Endothelial cell (in vitro differentiated cells): ENCODE results near the gene EHBP1. TPM values are rescaled to one million over a fixed set of nuclear protein-coding genes. Genes with fewer than 3 reads are reported as not detected.

Experiments used
- DNase-seq: peaks from one replicate; pipeline ENCODE4 v3.0.0; 2021; ENCODE audit warnings: low spot score
- H3K27ac Mint-ChIP-seq: one replicate; pipeline ENCODE4 v1.8.0; 2021; ENCODE audit warnings: mixed read lengths, inconsistent platforms; ENCODE audit not compliant: unreplicated experiment
- H3K27me3 Mint-ChIP-seq: one replicate; pipeline ENCODE4 v1.8.0; 2021; ENCODE audit warnings: mild to moderate bottlenecking, moderate library complexity, mixed read lengths, inconsistent platforms; ENCODE audit not compliant: unreplicated experiment
- H3K36me3 Mint-ChIP-seq: one replicate; pipeline ENCODE4 v1.8.0; 2021; ENCODE audit warnings: mild to moderate bottlenecking, low read depth, mixed read lengths, inconsistent platforms; ENCODE audit not compliant: unreplicated experiment
- H3K4me1 Mint-ChIP-seq: one replicate; pipeline ENCODE4 v1.8.0; 2021; ENCODE audit warnings: mild to moderate bottlenecking, mixed read lengths, inconsistent platforms; ENCODE audit not compliant: unreplicated experiment
- H3K4me3 Mint-ChIP-seq: one replicate; pipeline ENCODE4 v1.8.0; 2021; ENCODE audit warnings: mild to moderate bottlenecking, mixed read lengths, inconsistent platforms; ENCODE audit not compliant: unreplicated experiment
- H3K9me3 Mint-ChIP-seq: one replicate; pipeline ENCODE4 v1.8.0; 2021; ENCODE audit warnings: mixed read lengths, inconsistent platforms; ENCODE audit not compliant: unreplicated experiment
- CTCF ChIP-seq: fragments of 200-600 bp; sonication (generic); IDR thresholded peaks from one replicate; pipeline ENCODE4 v1.5.0; 2021; ENCODE audit warnings: antibody characterized with exemption; ENCODE audit not compliant: unreplicated experiment
- total RNA-seq: library from RNA; stranded (reverse); fragmentation: NEBNext Ultra II Directional; extraction: Animal tissue kit (Norgen Biotek cat#: 25700); gene quantifications from one replicate; pipeline ENCODE4 v1.2.1, GENCODE V29; 2021; ENCODE audit not compliant: unreplicated experiment

EHBP1 gene
- total RNA-seq, 1 donor from 2014 or later: 54.4 TPM

DNA sequence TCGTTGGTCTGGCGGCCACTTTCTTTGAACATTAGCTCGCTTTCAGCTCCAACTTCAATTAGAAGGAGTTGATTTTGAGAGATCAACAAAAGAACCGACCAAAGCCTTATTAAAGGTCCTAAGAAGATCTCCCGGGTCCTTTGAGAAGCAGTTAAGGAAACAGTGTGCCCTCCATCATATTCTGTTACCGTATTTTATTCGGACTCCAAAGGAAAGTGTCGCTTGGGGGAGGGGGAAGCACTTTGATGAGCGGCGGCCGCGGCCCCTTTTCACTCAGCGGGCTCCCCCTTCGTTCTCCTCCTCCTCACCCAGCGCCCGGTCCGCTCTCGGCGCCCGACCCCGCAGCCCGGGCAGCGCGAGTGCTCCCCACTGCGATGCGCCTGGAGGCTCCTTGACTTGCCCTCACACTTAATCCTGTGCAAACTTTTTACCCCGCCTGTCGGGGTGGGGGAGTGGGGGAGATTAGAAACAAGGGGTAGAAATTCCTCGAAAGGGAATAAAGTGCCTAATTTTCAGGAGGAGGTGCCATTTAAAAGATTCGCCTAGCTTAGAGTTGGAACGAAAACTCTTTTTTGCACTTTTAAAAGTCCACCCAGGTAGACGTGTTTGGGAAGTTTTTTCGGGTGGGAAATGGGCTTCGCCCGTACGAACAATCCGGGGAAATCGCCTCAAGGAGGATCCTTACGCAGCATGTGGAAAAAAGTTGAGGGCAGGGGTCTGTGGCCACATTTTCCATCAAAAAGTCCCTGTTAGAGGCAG is 343.9 kb downstream of the EHBP1 start:
- Mint-ChIP-seq H3K27ac (no peak overlapping the region), H3K4me1 (peaks cover 47% of the 10 kb centered on the region), H3K4me3 (peak overlapping the region; percentile 88), H3K27me3 (peaks cover 55% of the 10 kb centered on the region), H3K9me3 (no peaks in the 10 kb centered on the region), H3K36me3 (peaks cover 14% of the 10 kb centered on the region)
- peak; percentile 16 for DNase-seq
- TF ChIP-seq CTCF: no peak

- H3K4me1 Mint-ChIP-seq: peaks cover 48% of the 10 kb centered on the region
- TF ChIP-seq CTCF: no peak
- H3K4me3 Mint-ChIP-seq: peak overlapping the region; percentile 81
- peaks cover 59% of the 10 kb centered on the region for H3K27me3 Mint-ChIP-seq
- H3K27ac Mint-ChIP-seq: no peak overlapping the region
- no peaks in the 10 kb centered on the region for H3K9me3 Mint-ChIP-seq
- DNase-seq: no peak
- H3K36me3 Mint-ChIP-seq: peaks cover 13% of the 10 kb centered on the region
Measured at GRCh38 chr2:63049970-63050333, 344.4 kb downstream of the EHBP1 start.

- H3K9me3 Mint-ChIP-seq: no peaks in the 10 kb centered on the region
- peaks cover 8% of the 10 kb centered on the region for H3K36me3 Mint-ChIP-seq
- TF ChIP-seq CTCF: no peak
- H3K27me3 Mint-ChIP-seq: peaks cover 61% of the 10 kb centered on the region
- peak within 1 kb of the TSS; percentile 81 for H3K4me3 Mint-ChIP-seq
- peaks cover 45% of the 10 kb centered on the region for H3K4me1 Mint-ChIP-seq
- H3K27ac Mint-ChIP-seq: no peak within 1 kb of the TSS
- peak; percentile 59 for DNase-seq
Measured at GRCh38 chr2:63050334-63051041, 345.0 kb downstream of the EHBP1 start, which contains the start of gene OTX1. OTX1 (plus strand) TSS chr2:63050830; CDS start chr2:63052991, 2,161 bp downstream.

DNA sequence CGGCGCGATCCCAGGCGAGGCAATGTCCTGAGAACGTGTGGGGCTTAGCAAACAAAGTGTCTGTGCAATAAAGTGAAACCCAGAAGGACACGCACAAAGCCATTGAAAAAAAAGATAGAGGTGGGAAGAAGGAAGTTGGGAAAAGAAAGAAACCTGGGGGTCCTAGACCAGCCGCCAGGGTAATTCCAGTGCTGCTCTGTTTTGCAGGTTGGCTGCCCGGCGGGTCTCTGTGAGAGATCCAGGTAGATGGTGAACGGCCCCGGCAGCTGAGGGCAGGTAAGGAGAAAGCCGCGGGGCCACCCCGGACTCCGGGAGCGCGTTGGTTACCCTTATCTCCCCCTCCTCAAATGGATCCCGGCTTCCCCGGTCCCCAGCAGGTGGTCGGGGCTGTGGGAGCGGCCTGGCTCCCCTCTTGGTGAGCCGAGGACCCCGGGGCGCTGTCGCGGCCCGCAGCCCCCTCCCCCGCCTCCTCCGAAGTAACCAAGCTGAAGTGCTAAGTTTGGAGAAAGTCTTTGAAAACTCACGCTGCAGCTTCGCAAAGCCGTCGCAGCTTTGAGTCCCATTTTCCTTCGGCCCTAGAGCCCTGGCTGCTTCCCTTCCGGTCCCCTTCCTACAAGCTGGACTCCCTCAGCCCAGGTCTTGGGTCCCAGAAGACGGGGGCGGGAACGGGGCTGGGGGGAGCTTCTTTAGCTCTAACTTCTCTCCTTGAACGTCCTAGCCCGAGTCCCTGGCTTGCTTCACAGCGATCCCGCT is 345.7 kb downstream of the EHBP1 start:
- H3K36me3 Mint-ChIP-seq: peaks cover 9% of the 10 kb centered on the region
- H3K27me3 Mint-ChIP-seq: peaks cover 66% of the 10 kb centered on the region
- DNase-seq: peak; percentile 20
- H3K4me3 Mint-ChIP-seq: peak overlapping the region; percentile 76
- peaks cover 47% of the 10 kb centered on the region for H3K4me1 Mint-ChIP-seq
- H3K27ac Mint-ChIP-seq: no peak overlapping the region
- TF ChIP-seq CTCF: no peak
- no peaks in the 10 kb centered on the region for H3K9me3 Mint-ChIP-seq
